ENCODE results near the gene FLNA.

Gene FLNA

GRCh38 chrX:154323537-154323936, 50.9 kb downstream of the FLNA start:
- Histone ChIP-seq H3K4me3 (ENCODE audit: low read length) (no peak overlapping the region), H3K27me3 (replicated peaks; ENCODE audit: control insufficient read depth, insufficient read depth, low read length) (peaks cover 73% of the 10 kb centered on the region), H3K36me3 (ENCODE audit: control insufficient read depth, insufficient read depth, low read length, severe bottlenecking) (no peaks in the 10 kb centered on the region), H3K4me1 (ENCODE audit: control insufficient read depth, insufficient read depth, low read length) (peaks cover 12% of the 10 kb centered on the region), H3K9ac (ENCODE audit: low read length) (no peak overlapping the region), H3K9me3 (ENCODE audit: control insufficient read depth, low read length) (no peaks in the 10 kb centered on the region)
- DNase-seq (ENCODE audit: low read depth) = no peak

- no peak for DNase-seq (ENCODE audit: low read depth)
- H3K27me3 ChIP-seq (replicated peaks; ENCODE audit: control insufficient read depth, insufficient read depth, low read length) = peaks cover 72% of the 10 kb centered on the region
- no peak overlapping the region for H3K9ac ChIP-seq (ENCODE audit: low read length)
- peaks cover 11% of the 10 kb centered on the region for H3K4me1 ChIP-seq (ENCODE audit: control insufficient read depth, insufficient read depth, low read length)
- H3K4me3 ChIP-seq (ENCODE audit: low read length) = no peak overlapping the region
- no peaks in the 10 kb centered on the region for H3K36me3 ChIP-seq (ENCODE audit: control insufficient read depth, insufficient read depth, low read length, severe bottlenecking)
- H3K9me3 ChIP-seq (ENCODE audit: control insufficient read depth, low read length) = no peaks in the 10 kb centered on the region
Measured at GRCh38 chrX:154322890-154323289, 51.5 kb downstream of the FLNA start.

GRCh38 chrX:154321594-154321993, 52.8 kb downstream of the FLNA start:
- H3K9me3 ChIP-seq (ENCODE audit: control insufficient read depth, low read length) = no peaks in the 10 kb centered on the region
- no peaks in the 10 kb centered on the region for H3K36me3 ChIP-seq (ENCODE audit: control insufficient read depth, insufficient read depth, low read length, severe bottlenecking)
- no peak for DNase-seq (ENCODE audit: low read depth)
- H3K9ac ChIP-seq (ENCODE audit: low read length) = no peak overlapping the region
- H3K4me3 ChIP-seq (ENCODE audit: low read length) = no peak overlapping the region
- no peaks in the 10 kb centered on the region for H3K4me1 ChIP-seq (ENCODE audit: control insufficient read depth, insufficient read depth, low read length)
- H3K27me3 ChIP-seq (replicated peaks; ENCODE audit: control insufficient read depth, insufficient read depth, low read length) = peaks cover 70% of the 10 kb centered on the region

- Histone ChIP-seq H3K27me3 (replicated peaks; ENCODE audit: control insufficient read depth, insufficient read depth, low read length) (peaks cover 67% of the 10 kb centered on the region), H3K36me3 (ENCODE audit: control insufficient read depth, insufficient read depth, low read length, severe bottlenecking) (no peaks in the 10 kb centered on the region), H3K9me3 (ENCODE audit: control insufficient read depth, low read length) (no peaks in the 10 kb centered on the region), H3K4me3 (ENCODE audit: low read length) (no peak overlapping the region), H3K9ac (ENCODE audit: low read length) (no peak overlapping the region), H3K4me1 (ENCODE audit: control insufficient read depth, insufficient read depth, low read length) (no peaks in the 10 kb centered on the region)
- no peak for DNase-seq (ENCODE audit: low read depth)
Measured at GRCh38 chrX:154321152-154321551, 53.3 kb downstream of the FLNA start.

- Histone ChIP-seq H3K9me3 (ENCODE audit: control insufficient read depth, low read length) (no peaks in the 10 kb centered on the region), H3K27me3 (replicated peaks; ENCODE audit: control insufficient read depth, insufficient read depth, low read length) (peaks cover 67% of the 10 kb centered on the region), H3K9ac (ENCODE audit: low read length) (no peak overlapping the region), H3K36me3 (ENCODE audit: control insufficient read depth, insufficient read depth, low read length, severe bottlenecking) (no peaks in the 10 kb centered on the region), H3K4me3 (ENCODE audit: low read length) (no peak overlapping the region), H3K4me1 (ENCODE audit: control insufficient read depth, insufficient read depth, low read length) (no peaks in the 10 kb centered on the region)
- no peak for DNase-seq (ENCODE audit: low read depth)
Measured at GRCh38 chrX:154320406-154320805, 54.0 kb downstream of the FLNA start.

GRCh38 chrX:154317391-154317995, 56.9 kb downstream of the FLNA start:
- peak; percentile 44 for DNase-seq (ENCODE audit: low read depth)

GRCh38 chrX:154315416-154315815, 59.0 kb downstream of the FLNA start:
- H3K4me1 ChIP-seq (ENCODE audit: control insufficient read depth, insufficient read depth, low read length) = no peaks in the 10 kb centered on the region
- no peaks in the 10 kb centered on the region for H3K36me3 ChIP-seq (ENCODE audit: control insufficient read depth, insufficient read depth, low read length, severe bottlenecking)
- no peak for DNase-seq (ENCODE audit: low read depth)
- no peak overlapping the region for H3K9ac ChIP-seq (ENCODE audit: low read length)
- no peaks in the 10 kb centered on the region for H3K9me3 ChIP-seq (ENCODE audit: control insufficient read depth, low read length)
- no peak overlapping the region for H3K4me3 ChIP-seq (ENCODE audit: low read length)
- H3K27me3 ChIP-seq (replicated peaks; ENCODE audit: control insufficient read depth, insufficient read depth, low read length) = peaks cover 53% of the 10 kb centered on the region

More at GRCh38 chrX:154317391-154317995, 56.9 kb downstream of the FLNA start:
- H3K9ac ChIP-seq (ENCODE audit: low read length) = no peak overlapping the region
- no peaks in the 10 kb centered on the region for H3K4me1 ChIP-seq (ENCODE audit: control insufficient read depth, insufficient read depth, low read length)
- H3K9me3 ChIP-seq (ENCODE audit: control insufficient read depth, low read length) = no peaks in the 10 kb centered on the region
- H3K36me3 ChIP-seq (ENCODE audit: control insufficient read depth, insufficient read depth, low read length, severe bottlenecking) = no peaks in the 10 kb centered on the region
- H3K27me3 ChIP-seq (replicated peaks; ENCODE audit: control insufficient read depth, insufficient read depth, low read length) = peaks cover 52% of the 10 kb centered on the region
- no peak overlapping the region for H3K4me3 ChIP-seq (ENCODE audit: low read length)

- no peak overlapping the region for H3K4me3 ChIP-seq (ENCODE audit: low read length)
- no peaks in the 10 kb centered on the region for H3K36me3 ChIP-seq (ENCODE audit: control insufficient read depth, insufficient read depth, low read length, severe bottlenecking)
- H3K9me3 ChIP-seq (ENCODE audit: control insufficient read depth, low read length) = no peaks in the 10 kb centered on the region
- H3K4me1 ChIP-seq (ENCODE audit: control insufficient read depth, insufficient read depth, low read length) = no peaks in the 10 kb centered on the region
- DNase-seq (ENCODE audit: low read depth) = no peak
- H3K27me3 ChIP-seq (replicated peaks; ENCODE audit: control insufficient read depth, insufficient read depth, low read length) = peaks cover 42% of the 10 kb centered on the region
- no peak overlapping the region for H3K9ac ChIP-seq (ENCODE audit: low read length)
Measured at GRCh38 chrX:154313147-154313546, 61.3 kb downstream of the FLNA start.

- H3K4me1 ChIP-seq (ENCODE audit: control insufficient read depth, insufficient read depth, low read length) = peaks cover 8% of the 10 kb centered on the region
- H3K27me3 ChIP-seq (replicated peaks; ENCODE audit: control insufficient read depth, insufficient read depth, low read length) = peaks cover 36% of the 10 kb centered on the region
- H3K9ac ChIP-seq (ENCODE audit: low read length) = no peak overlapping the region
- no peaks in the 10 kb centered on the region for H3K36me3 ChIP-seq (ENCODE audit: control insufficient read depth, insufficient read depth, low read length, severe bottlenecking)
- no peak overlapping the region for H3K4me3 ChIP-seq (ENCODE audit: low read length)
- DNase-seq (ENCODE audit: low read depth) = no peak
- no peaks in the 10 kb centered on the region for H3K9me3 ChIP-seq (ENCODE audit: control insufficient read depth, low read length)
Measured at GRCh38 chrX:154312116-154312515, 62.3 kb downstream of the FLNA start.

GRCh38 chrX:154310616-154311536, 63.6 kb downstream of the FLNA start:
- Histone ChIP-seq H3K4me1 (ENCODE audit: control insufficient read depth, insufficient read depth, low read length) (peaks cover 8% of the 10 kb centered on the region), H3K9ac (ENCODE audit: low read length) (no peak overlapping the region), H3K36me3 (ENCODE audit: control insufficient read depth, insufficient read depth, low read length, severe bottlenecking) (no peaks in the 10 kb centered on the region), H3K9me3 (ENCODE audit: control insufficient read depth, low read length) (no peaks in the 10 kb centered on the region), H3K27me3 (replicated peaks; ENCODE audit: control insufficient read depth, insufficient read depth, low read length) (peaks cover 37% of the 10 kb centered on the region), H3K4me3 (ENCODE audit: low read length) (no peak overlapping the region)
- no peak for DNase-seq (ENCODE audit: low read depth)

- no peaks in the 10 kb centered on the region for H3K36me3 ChIP-seq (ENCODE audit: control insufficient read depth, insufficient read depth, low read length, severe bottlenecking)
- DNase-seq (ENCODE audit: low read depth) = no peak
Measured at GRCh38 chrX:154309041-154309775, 65.2 kb downstream of the FLNA start.

More at GRCh38 chrX:154309041-154309775, 65.2 kb downstream of the FLNA start:
- Histone ChIP-seq H3K4me1 (ENCODE audit: control insufficient read depth, insufficient read depth, low read length) (peaks cover 8% of the 10 kb centered on the region), H3K9ac (ENCODE audit: low read length) (no peak overlapping the region), H3K27me3 (replicated peaks; ENCODE audit: control insufficient read depth, insufficient read depth, low read length) (peaks cover 43% of the 10 kb centered on the region), H3K9me3 (ENCODE audit: control insufficient read depth, low read length) (no peaks in the 10 kb centered on the region), H3K4me3 (ENCODE audit: low read length) (no peak overlapping the region)
